H9 (cell line): ENCODE measurements around the gene TDRD3. TPM values are rescaled to one million over a fixed set of nuclear protein-coding genes. Genes with fewer than 3 reads are reported as not detected.

Source experiments
- DNase-seq: peaks from one replicate; pipeline ENCODE4 v3.0.0-alpha.2; 2017
- H2AFZ ChIP-seq: one replicate; pipeline ENCODE4 v1.6.1; 2013; ENCODE audit warnings: mild to moderate bottlenecking, low read length, control low read depth, moderate library complexity
- H2AK5ac ChIP-seq: 2 replicates; pipeline ENCODE4 v1.6.1; 2013; ENCODE audit warnings: low read length, control low read depth, mixed read lengths; ENCODE audit not compliant: insufficient read length
- H2BK120ac ChIP-seq: one replicate; pipeline ENCODE4 v1.6.1; 2013; ENCODE audit warnings: low read depth, mild to moderate bottlenecking, low read length, control low read depth, inconsistent platforms; ENCODE audit not compliant: poor library complexity, severe bottlenecking
- H2BK12ac ChIP-seq: 2 replicates; pipeline ENCODE4 v1.6.1; 2013; ENCODE audit warnings: low read length, control low read depth, mixed read lengths, low read depth; ENCODE audit not compliant: insufficient read length
- H2BK15ac ChIP-seq: 2 replicates; pipeline ENCODE4 v1.6.1; 2013; ENCODE audit warnings: low read depth, low read length, control low read depth
- H2BK20ac ChIP-seq: one replicate; pipeline ENCODE4 v1.6.1; 2013; ENCODE audit warnings: low read depth, mild to moderate bottlenecking, low read length, control low read depth, inconsistent platforms; ENCODE audit not compliant: poor library complexity, severe bottlenecking
- H2BK5ac ChIP-seq: 2 replicates; pipeline ENCODE4 v1.6.1; 2013; ENCODE audit warnings: low read length, control low read depth, mixed read lengths; ENCODE audit not compliant: insufficient read length
- H3K14ac ChIP-seq: 2 replicates; pipeline ENCODE4 v1.6.1; 2013; ENCODE audit warnings: low read length, control low read depth; ENCODE audit not compliant: insufficient read depth
- H3K18ac ChIP-seq: 2 replicates; pipeline ENCODE4 v1.6.1; 2013; ENCODE audit warnings: low read depth, mild to moderate bottlenecking, mixed read lengths, low read length, control low read depth; ENCODE audit not compliant: insufficient read length
- H3K23ac ChIP-seq: 2 replicates; pipeline ENCODE4 v1.6.1; 2013; ENCODE audit warnings: low read length, control low read depth, mixed read lengths, low read depth; ENCODE audit not compliant: insufficient read length
- H3K23me2 ChIP-seq: 2 replicates; pipeline ENCODE4 v1.6.1; 2013; ENCODE audit warnings: low read depth, mild to moderate bottlenecking, mixed read lengths, low read length, control low read depth; ENCODE audit not compliant: insufficient read length, poor library complexity, severe bottlenecking
- H3K27ac ChIP-seq: 2 replicates; pipeline ENCODE4 v1.5.1; 2013; ENCODE audit warnings: low read length, control low read depth, mixed read lengths, low read depth; ENCODE audit not compliant: insufficient read length
- H3K27me3 ChIP-seq: 2 replicates; pipeline ENCODE4 v1.6.1; 2013; ENCODE audit warnings: low read length, control low read depth, inconsistent platforms; ENCODE audit not compliant: insufficient read depth
- H3K4ac ChIP-seq: 2 replicates; pipeline ENCODE4 v1.6.1; 2013; ENCODE audit warnings: low read depth, mild to moderate bottlenecking, control low read depth, inconsistent platforms, low read length, moderate library complexity
- H3K4me1 ChIP-seq: 2 replicates; pipeline ENCODE4 v1.6.1; 2013; ENCODE audit warnings: low read length, control low read depth, inconsistent platforms; ENCODE audit not compliant: insufficient read depth
- H3K4me2 ChIP-seq: 2 replicates; pipeline ENCODE4 v1.6.1; 2013; ENCODE audit warnings: low read length, control low read depth, mixed read lengths; ENCODE audit not compliant: insufficient read length, insufficient read depth
- H3K56ac ChIP-seq: 2 replicates; pipeline ENCODE4 v1.6.1; 2013; ENCODE audit warnings: low read depth, mild to moderate bottlenecking, mixed read lengths, low read length, control low read depth; ENCODE audit not compliant: insufficient read length
- H3K79me1 ChIP-seq: 2 replicates; pipeline ENCODE4 v1.6.1; 2013; ENCODE audit warnings: low read depth, mild to moderate bottlenecking, moderate library complexity, low read length, control low read depth, inconsistent platforms; ENCODE audit not compliant: insufficient read depth, poor library complexity, severe bottlenecking
- H3K79me2 ChIP-seq: 2 replicates; pipeline ENCODE4 v1.6.1; 2013; ENCODE audit warnings: low read length, control low read depth, inconsistent platforms; ENCODE audit not compliant: insufficient read depth
- H3K9ac ChIP-seq: 2 replicates; pipeline ENCODE4 v1.6.1; 2013; ENCODE audit warnings: low read length, control low read depth, mixed read lengths; ENCODE audit not compliant: insufficient read length; ENCODE audit errors: extremely low read depth
- H3K9me3 ChIP-seq: one replicate; pipeline ENCODE4 v1.6.1; 2013; ENCODE audit warnings: low read depth, low read length, inconsistent platforms; ENCODE audit not compliant: control insufficient read depth
- H3T11ph ChIP-seq: one replicate; pipeline ENCODE4 v1.6.1; 2013; ENCODE audit warnings: mild to moderate bottlenecking, low read length, control low read depth, inconsistent platforms
- H4K20me1 ChIP-seq: one replicate; pipeline ENCODE4 v1.6.1; 2013; ENCODE audit not compliant: control insufficient read depth, insufficient read length, insufficient read depth
- H4K5ac ChIP-seq: 2 replicates; pipeline ENCODE4 v1.6.1; 2013; ENCODE audit warnings: low read depth, mild to moderate bottlenecking, mixed read lengths, low read length, control low read depth; ENCODE audit not compliant: insufficient read length
- H4K8ac ChIP-seq: replicated peaks from 2 replicates; pipeline ENCODE4 v1.6.1; 2013; ENCODE audit warnings: low read length, control low read depth, mixed read lengths, low read depth; ENCODE audit not compliant: insufficient read length
- H4K91ac ChIP-seq: 2 replicates; pipeline ENCODE4 v1.6.1; 2013; ENCODE audit warnings: low read depth, mild to moderate bottlenecking, moderate library complexity, mixed read lengths, low read length, control low read depth; ENCODE audit not compliant: insufficient read length
- H3K27ac Mint-ChIP-seq, 3 experiments: 2 replicates in 2 of 3; 3 replicates in 1 of 3; pipeline ENCODE4 v1.8.0; 2020 to 2021; ENCODE audit warnings: mixed read lengths in 3 of 3, mild to moderate bottlenecking in 1 of 3, moderate library complexity in 1 of 3
- H3K27me3 Mint-ChIP-seq: 2 replicates; pipeline ENCODE4 v1.8.0; 2021; ENCODE audit warnings: low read depth, mild to moderate bottlenecking, moderate library complexity, mixed read lengths
- H3K36me3 Mint-ChIP-seq, 3 experiments: 2 replicates in 2 of 3; 3 replicates in 1 of 3; pipeline ENCODE4 v1.8.0; 2020 to 2021; ENCODE audit warnings: low read depth in 3 of 3, mixed read lengths in 3 of 3; ENCODE audit not compliant: insufficient read depth in 1 of 3
- H3K4me1 Mint-ChIP-seq, 2 experiments: 2 replicates each; pipeline ENCODE4 v1.8.0; 2020; ENCODE audit warnings: mixed read lengths in 2 of 2
- H3K4me3 Mint-ChIP-seq, 2 experiments: 2 replicates in 1 of 2; 3 replicates in 1 of 2; pipeline ENCODE4 v1.8.0; 2020 to 2021; ENCODE audit warnings: mild to moderate bottlenecking in 2 of 2, mixed read lengths in 2 of 2, moderate library complexity in 1 of 2
- H3K9me3 Mint-ChIP-seq, 2 experiments: 2 replicates in 1 of 2; 3 replicates in 1 of 2; pipeline ENCODE4 v1.8.0; 2020; ENCODE audit warnings: mild to moderate bottlenecking in 2 of 2, mixed read lengths in 2 of 2, moderate library complexity in 1 of 2
- WGBS: extraction: QIAGEN DNeasy Blood & Tissue Kit; methylation state at CpG from one replicate; pipeline ENCODE4 v1.1.7; 2013; ENCODE audit warnings: missing lambda C conversion rate, low lambda C conversion rate, mixed read lengths; ENCODE audit not compliant: insufficient read length; ENCODE audit errors: extremely low coverage; 5-methylcytosine and 5-hydroxymethylcytosine counted together
- total RNA-seq: library from RNA; stranded (reverse); gene quantifications from 2 replicates; pipeline ENCODE4 v1.2.1, GENCODE V29; 2021
- TF ChIP-seq, protein P1 (sequence below): fragments of 200-600 bp; sonication (generic); conservative IDR thresholded peaks from 3 replicates; pipeline ENCODE4 v1.8.0; 2021; ENCODE audit warnings: antibody characterized with exemption, mild to moderate bottlenecking

TDRD3 gene
- total RNA-seq, 1 experiment from 2014 or later, result 16.1 TPM

DNA sequence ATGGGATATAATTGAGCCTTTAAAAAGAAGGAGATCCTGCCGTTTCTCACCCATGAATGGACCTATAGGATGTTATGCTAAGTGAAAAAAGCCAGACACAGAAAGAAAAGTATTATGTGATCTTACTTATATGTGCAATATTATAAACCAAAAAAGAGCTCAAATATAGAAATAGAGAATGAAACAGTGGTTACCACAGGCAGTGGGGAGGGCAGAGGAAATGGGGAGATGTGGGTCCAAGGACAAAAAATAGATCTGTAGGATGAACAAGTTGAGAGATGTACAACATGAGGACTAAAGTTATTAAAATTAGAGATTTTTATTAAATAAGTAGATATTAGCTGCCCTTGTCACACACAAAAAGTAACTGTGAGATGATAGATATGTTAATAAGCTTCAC lies 29.1 kb downstream of the TDRD3 start:
- H3T11ph ChIP-seq, result no peak overlapping the region
- Mint-ChIP-seq H3K4me1 (peaks cover 0 to 3% of the 10 kb centered on the region in 2 experiments; a peak in 1 of 4 replicates), H3K9me3 (peaks cover under 1 to 1% of the 10 kb centered on the region in 2 experiments; a peak in 4 of 5 replicates), H3K27ac (no peak overlapping the region), H3K4me3 (no peak overlapping the region), H3K27me3 (no peaks in the 10 kb centered on the region), H3K36me3 (peaks cover under 1 to 6% (median 1%) of the 10 kb centered on the region in 3 experiments; a peak in 5 of 7 replicates)
- H2AK5ac ChIP-seq, result no peak overlapping the region
- no peaks in the 10 kb centered on the region for H3K79me1 ChIP-seq
- H4K91ac ChIP-seq, result no peak overlapping the region
- no peak overlapping the region for H2BK20ac ChIP-seq
- no peaks in the 10 kb centered on the region for H3K4me1 ChIP-seq
- no peak overlapping the region for H3K4ac ChIP-seq
- H3K27ac ChIP-seq, result no peak overlapping the region
- no peak overlapping the region for H3K9ac ChIP-seq
- no peaks in the 10 kb centered on the region for H3K27me3 ChIP-seq
- DNase-seq, result no peak
- H3K23me2 ChIP-seq, result no peaks in the 10 kb centered on the region
- H2AFZ ChIP-seq, result no peak overlapping the region
- TF ChIP-seq, protein P1, sequence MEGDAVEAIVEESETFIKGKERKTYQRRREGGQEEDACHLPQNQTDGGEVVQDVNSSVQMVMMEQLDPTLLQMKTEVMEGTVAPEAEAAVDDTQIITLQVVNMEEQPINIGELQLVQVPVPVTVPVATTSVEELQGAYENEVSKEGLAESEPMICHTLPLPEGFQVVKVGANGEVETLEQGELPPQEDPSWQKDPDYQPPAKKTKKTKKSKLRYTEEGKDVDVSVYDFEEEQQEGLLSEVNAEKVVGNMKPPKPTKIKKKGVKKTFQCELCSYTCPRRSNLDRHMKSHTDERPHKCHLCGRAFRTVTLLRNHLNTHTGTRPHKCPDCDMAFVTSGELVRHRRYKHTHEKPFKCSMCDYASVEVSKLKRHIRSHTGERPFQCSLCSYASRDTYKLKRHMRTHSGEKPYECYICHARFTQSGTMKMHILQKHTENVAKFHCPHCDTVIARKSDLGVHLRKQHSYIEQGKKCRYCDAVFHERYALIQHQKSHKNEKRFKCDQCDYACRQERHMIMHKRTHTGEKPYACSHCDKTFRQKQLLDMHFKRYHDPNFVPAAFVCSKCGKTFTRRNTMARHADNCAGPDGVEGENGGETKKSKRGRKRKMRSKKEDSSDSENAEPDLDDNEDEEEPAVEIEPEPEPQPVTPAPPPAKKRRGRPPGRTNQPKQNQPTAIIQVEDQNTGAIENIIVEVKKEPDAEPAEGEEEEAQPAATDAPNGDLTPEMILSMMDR, result no peak
- no peaks in the 10 kb centered on the region for H3K9me3 ChIP-seq
- no peak overlapping the region for H3K14ac ChIP-seq
- H3K79me2 ChIP-seq, result no peaks in the 10 kb centered on the region
- H3K18ac ChIP-seq, result no peak overlapping the region
- no peak overlapping the region for H4K5ac ChIP-seq
- H2BK12ac ChIP-seq, result no peak overlapping the region
- no CpG with 5 or more reads among the region's 1 CpG for WGBS
- H2BK5ac ChIP-seq, result no peak overlapping the region
- no peak overlapping the region for H3K23ac ChIP-seq
- H4K20me1 ChIP-seq, result no peaks in the 10 kb centered on the region
- H2BK120ac ChIP-seq, result no peak overlapping the region
- H3K56ac ChIP-seq, result no peak overlapping the region
- no peak overlapping the region for H3K4me2 ChIP-seq
- H4K8ac ChIP-seq, result no peak overlapping the region
- H2BK15ac ChIP-seq, result no peak overlapping the region
